Measurements from ENCODE around the gene ALG8. TPM values are rescaled to one million over a fixed set of nuclear protein-coding genes. Genes with fewer than 3 reads are reported as not detected.
"Not testable (repeated sequence)": the region's sequence is repeated elsewhere in the genome, so short reads cannot be mapped to it uniquely, and the experiment has no call there.

The ALG8 gene
- total and polyA plus RNA-seq, 8 donors, result 10.8 to 29.0 (median 17.8) TPM

DNA sequence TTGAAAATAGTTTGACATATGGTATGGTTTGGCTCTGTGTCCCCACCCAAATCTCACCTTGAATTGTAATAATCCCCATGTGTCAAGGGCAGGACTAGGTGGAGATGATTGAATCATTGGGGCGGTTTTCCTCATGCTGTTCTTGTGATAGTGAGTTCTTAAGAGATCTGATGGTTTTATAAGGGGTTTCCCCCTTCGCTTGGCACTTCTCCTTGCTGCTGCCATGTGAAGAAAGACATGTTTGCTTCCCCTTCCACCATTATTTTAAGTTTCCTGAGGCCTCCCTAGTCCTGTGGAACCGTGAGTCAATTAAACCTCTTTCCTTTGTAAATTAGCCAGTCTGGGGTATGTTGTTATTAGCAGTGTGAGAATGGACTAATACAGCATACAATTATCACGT is 41.3 kb upstream of the ALG8 start:
- TF ChIP-seq, protein P1, sequence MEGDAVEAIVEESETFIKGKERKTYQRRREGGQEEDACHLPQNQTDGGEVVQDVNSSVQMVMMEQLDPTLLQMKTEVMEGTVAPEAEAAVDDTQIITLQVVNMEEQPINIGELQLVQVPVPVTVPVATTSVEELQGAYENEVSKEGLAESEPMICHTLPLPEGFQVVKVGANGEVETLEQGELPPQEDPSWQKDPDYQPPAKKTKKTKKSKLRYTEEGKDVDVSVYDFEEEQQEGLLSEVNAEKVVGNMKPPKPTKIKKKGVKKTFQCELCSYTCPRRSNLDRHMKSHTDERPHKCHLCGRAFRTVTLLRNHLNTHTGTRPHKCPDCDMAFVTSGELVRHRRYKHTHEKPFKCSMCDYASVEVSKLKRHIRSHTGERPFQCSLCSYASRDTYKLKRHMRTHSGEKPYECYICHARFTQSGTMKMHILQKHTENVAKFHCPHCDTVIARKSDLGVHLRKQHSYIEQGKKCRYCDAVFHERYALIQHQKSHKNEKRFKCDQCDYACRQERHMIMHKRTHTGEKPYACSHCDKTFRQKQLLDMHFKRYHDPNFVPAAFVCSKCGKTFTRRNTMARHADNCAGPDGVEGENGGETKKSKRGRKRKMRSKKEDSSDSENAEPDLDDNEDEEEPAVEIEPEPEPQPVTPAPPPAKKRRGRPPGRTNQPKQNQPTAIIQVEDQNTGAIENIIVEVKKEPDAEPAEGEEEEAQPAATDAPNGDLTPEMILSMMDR (IDR thresholded peaks at IDR 0.05), result no peak
- H3K4me3 ChIP-seq, result no peak overlapping the region
- 96 to 99% methylated on average over 4 of the region's 4 CpGs for WGBS, 2 donors
- no peaks in the 10 kb centered on the region for H3K36me3 ChIP-seq
- no peaks in the 10 kb centered on the region for H3K9me3 ChIP-seq
- intact Hi-C loops (cut with DNase I), result no loop called here
- H3K4me1 ChIP-seq, result no peaks in the 10 kb centered on the region
- ATAC-seq, result no peak
- H3K27ac ChIP-seq, result no peak overlapping the region
- FAIRE-seq, result no peak
- no peak for DNase-seq
- H3K27me3 ChIP-seq, result no peaks in the 10 kb centered on the region

DNA sequence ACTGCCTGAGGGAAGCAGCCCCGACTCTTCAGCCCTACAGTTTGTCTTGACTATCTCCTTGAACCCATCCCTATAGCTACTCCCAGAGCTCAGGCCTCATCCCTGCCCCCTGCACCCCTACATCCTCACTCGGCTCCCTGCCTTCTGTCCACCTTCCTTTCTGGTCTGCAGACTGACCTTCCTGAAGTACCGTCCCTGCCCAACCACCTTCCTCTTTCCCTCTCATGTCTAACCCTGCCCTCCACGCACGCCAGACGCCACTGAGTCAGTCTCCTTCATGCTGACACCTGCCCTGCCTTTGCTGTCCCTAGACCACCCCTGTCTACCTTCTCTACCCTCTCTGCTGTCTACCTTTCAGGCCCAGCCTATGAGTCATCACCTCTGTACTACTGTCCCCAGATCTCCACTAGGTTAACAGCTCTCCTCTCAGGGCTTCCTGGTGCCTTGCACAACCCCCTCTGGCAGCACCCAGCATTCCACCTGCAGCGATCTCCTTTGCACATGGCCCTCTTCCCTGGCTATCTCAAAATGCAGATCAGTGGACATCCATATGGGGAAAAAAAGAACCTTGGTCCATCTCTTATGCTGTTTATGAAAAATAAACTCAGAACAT is 40.1 kb upstream of the ALG8 start:
- no peaks in the 10 kb centered on the region for H3K27me3 ChIP-seq
- no peaks in the 10 kb centered on the region for H3K36me3 ChIP-seq
- H3K4me3 ChIP-seq, result no peak overlapping the region
- TF ChIP-seq, protein P1 (IDR thresholded peaks at IDR 0.05), result no peak
- no peak overlapping the region for H3K27ac ChIP-seq
- H3K9me3 ChIP-seq, result no peaks in the 10 kb centered on the region
- FAIRE-seq (no peak), DNase-seq (no peak), ATAC-seq (peak in 2 of 4 donors; percentile 25 to 41)
- 92 to 93% methylated on average over 7 of the region's 7 CpGs for WGBS, 2 donors
- H3K4me1 ChIP-seq, result no peaks in the 10 kb centered on the region
- intact Hi-C loops (cut with DNase I), result no loop called here

DNA sequence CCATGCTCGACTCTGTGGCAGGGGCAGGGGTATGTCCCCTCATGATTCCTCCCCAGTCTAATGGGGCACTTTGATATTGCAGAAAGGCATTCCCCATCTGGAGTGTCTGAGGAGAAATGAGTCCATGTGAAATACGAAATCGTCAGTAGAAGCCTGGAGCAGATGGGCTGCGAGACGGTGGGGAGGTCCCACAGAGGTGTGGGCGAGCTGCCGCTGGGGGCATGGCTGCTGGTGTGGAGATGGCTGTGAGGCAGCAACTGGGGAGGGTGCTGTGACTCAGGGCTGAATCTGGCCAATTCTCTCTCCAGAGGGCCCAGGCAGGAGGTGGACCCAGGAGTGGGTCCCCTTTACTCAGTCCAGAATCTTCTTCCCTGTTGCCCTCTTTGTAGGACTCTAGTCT is 37.8 kb upstream of the ALG8 start:
- peaks cover 0 to 9% (median 0%) of the 10 kb centered on the region in 3 donors for H3K36me3 ChIP-seq
- intact Hi-C loops (cut with DNase I), result no loop called here
- no peaks in the 10 kb centered on the region for H3K27me3 ChIP-seq
- FAIRE-seq (no peak), DNase-seq (no peak), ATAC-seq (no peak)
- WGBS, 2 donors, result 96% methylated on average over 7 of the region's 7 CpGs
- H3K4me1 ChIP-seq, result no peaks in the 10 kb centered on the region
- H3K9me3 ChIP-seq, result no peaks in the 10 kb centered on the region
- TF ChIP-seq, protein P1 (IDR thresholded peaks at IDR 0.05), result no peak
- no peak overlapping the region for H3K27ac ChIP-seq
- no peak overlapping the region for H3K4me3 ChIP-seq

DNA sequence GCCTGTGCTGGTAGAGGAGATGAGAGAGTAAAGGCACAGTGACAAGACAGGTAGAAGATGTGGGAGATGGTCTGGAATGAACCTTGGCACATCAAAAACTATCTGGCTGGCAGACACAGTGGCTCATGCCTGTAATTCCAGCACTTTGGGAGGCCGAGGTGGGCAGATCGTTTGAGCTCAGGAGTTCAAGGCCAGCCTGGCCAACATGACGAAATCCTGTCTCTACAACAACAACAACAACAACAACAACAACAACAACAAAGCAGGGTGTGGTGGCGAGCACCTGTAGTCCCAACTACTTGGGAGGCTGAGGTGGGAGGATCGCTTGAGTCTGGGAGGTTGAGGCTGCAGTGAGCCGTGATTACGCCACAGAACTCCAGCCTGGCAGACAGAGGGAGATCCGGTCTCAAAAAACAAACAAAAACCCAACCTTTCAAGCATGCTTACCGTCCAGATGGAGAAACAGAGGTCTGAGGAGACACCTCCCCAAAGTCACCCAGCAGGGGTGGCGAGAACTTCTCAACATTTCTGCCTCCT is 37.2 kb upstream of the ALG8 start:
- Histone ChIP-seq H3K4me3 (no peak overlapping the region), H3K27ac (no peak overlapping the region), H3K36me3 (peaks cover 0 to 9% (median 0%) of the 10 kb centered on the region in 3 donors), H3K4me1 (no peaks in the 10 kb centered on the region), H3K27me3 (no peaks in the 10 kb centered on the region), H3K9me3 (no peaks in the 10 kb centered on the region)
- WGBS, 2 donors, result 87% methylated on average over 10 of the region's 10 CpGs
- intact Hi-C loops (cut with DNase I), result no loop called here
- FAIRE-seq (no peak), DNase-seq (no peak), ATAC-seq (no peak)
- TF ChIP-seq, protein P1 (IDR thresholded peaks at IDR 0.05), result no peak

DNA sequence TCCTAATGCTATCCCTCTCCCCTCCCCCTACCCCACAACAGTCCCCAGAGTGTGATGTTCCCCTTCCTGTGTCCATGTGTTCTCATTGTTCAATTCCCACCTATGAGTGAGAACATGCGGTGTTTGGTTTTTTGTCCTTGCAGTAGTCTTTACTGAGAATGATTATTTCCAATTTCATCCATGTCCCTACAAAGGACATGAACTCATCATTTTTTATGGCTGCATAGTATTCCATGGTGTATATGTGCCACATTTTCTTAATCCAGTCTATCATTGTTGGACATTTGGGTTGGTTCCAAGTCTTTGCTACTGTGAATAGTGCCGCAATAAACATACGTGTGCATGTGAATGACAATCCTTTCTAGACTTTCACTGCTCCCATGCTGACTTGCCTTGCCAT is 36.4 kb upstream of the ALG8 start:
- ATAC-seq; FAIRE-seq; H3K27ac ChIP-seq; H3K4me1 ChIP-seq; intact Hi-C loops (cut with DNase I); H3K9me3 ChIP-seq; H3K4me3 ChIP-seq; DNase-seq; H3K36me3 ChIP-seq; H3K27me3 ChIP-seq: not testable (repeated sequence)
- WGBS, 2 donors, result 96 to 100% methylated on average over 3 of the region's 3 CpGs
